ENCODE data around the gene VSTM5. TPM values are rescaled to one million over a fixed set of nuclear protein-coding genes. Genes with fewer than 3 reads are reported as not detected.
"Not testable (repeated sequence)": the region's sequence is repeated elsewhere in the genome, so short reads cannot be mapped to it uniquely, and the experiment has no call there.

The VSTM5 gene
- polyA plus RNA-seq, 3 donors: not detected

DNA sequence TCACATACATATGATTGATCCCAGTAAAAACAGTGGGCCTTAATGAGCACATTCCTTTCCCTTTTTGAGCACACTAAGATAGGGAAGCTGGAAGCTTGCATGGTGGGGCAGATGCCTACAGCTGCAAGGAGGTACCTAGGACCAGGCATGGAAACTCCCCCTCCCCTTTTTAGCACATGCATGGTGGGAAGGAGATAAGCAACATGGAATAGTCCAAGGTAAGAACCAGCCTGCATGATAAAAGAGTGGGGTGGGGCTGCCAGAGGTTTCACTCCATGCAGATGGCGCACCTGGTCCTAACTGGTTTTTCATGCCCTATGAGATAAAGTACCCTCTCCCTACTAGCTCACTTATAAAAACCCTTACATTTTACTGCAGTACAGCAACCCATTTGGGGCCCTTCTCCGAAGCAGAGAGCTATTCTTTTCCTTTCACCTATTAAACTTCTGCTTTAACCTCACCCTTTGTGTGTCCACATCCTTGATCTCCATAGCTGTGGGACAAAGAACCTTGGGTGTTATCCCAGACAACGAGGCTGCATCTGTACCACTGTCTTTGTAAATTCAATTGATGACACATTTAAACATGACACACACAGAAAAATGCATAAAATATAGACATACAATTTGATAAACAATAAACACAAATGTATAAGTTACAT is 40.1 kb upstream of the VSTM5 start:
- H3K27me3 Mint-ChIP-seq (ENCODE audit: low read depth in 3 of 3): peaks cover 7 to 17% (median 12%) of the 10 kb centered on the region in 3 donors
- intact Hi-C loops (cut with micrococcal nuclease): no loop called here
- no peak for DNase-seq
- H3K79me2 ChIP-seq (ENCODE audit: insufficient read depth, low read length): no peaks in the 10 kb centered on the region
- TF ChIP-seq, protein P1, sequence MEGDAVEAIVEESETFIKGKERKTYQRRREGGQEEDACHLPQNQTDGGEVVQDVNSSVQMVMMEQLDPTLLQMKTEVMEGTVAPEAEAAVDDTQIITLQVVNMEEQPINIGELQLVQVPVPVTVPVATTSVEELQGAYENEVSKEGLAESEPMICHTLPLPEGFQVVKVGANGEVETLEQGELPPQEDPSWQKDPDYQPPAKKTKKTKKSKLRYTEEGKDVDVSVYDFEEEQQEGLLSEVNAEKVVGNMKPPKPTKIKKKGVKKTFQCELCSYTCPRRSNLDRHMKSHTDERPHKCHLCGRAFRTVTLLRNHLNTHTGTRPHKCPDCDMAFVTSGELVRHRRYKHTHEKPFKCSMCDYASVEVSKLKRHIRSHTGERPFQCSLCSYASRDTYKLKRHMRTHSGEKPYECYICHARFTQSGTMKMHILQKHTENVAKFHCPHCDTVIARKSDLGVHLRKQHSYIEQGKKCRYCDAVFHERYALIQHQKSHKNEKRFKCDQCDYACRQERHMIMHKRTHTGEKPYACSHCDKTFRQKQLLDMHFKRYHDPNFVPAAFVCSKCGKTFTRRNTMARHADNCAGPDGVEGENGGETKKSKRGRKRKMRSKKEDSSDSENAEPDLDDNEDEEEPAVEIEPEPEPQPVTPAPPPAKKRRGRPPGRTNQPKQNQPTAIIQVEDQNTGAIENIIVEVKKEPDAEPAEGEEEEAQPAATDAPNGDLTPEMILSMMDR (IDR thresholded peaks at IDR 0.05): no peak
- no peak overlapping the region for H3K4me3 ChIP-seq (replicated peaks in 1 of 3; ENCODE audit: low read depth in 2 of 3, low read length in 3 of 3)
- H3K9ac ChIP-seq (ENCODE audit: insufficient read depth, low read length, poor library complexity, severe bottlenecking): no peak overlapping the region
- peaks cover 0 to 3% of the 10 kb centered on the region in 2 donors for H3K27me3 ChIP-seq (ENCODE audit: control insufficient read depth in 2 of 2, insufficient read depth in 2 of 2, low read length in 2 of 2)
- no peaks in the 10 kb centered on the region for H3K36me3 ChIP-seq (replicated peaks in 1 of 2; ENCODE audit: control insufficient read depth in 1 of 2, insufficient read depth in 2 of 2, low read length in 2 of 2)
- WGBS (ENCODE audit: insufficient coverage): 94% methylated on average over 2 of the region's 3 CpGs
- H3K9me3 Mint-ChIP-seq: peaks cover 0 to 10% (median 6%) of the 10 kb centered on the region in 7 donors
- no peaks in the 10 kb centered on the region for H4K20me1 ChIP-seq (ENCODE audit: insufficient read depth, low read length)
- H3K4me1 ChIP-seq (ENCODE audit: control insufficient read depth in 1 of 2, insufficient read depth in 2 of 2, low read length in 2 of 2): no peaks in the 10 kb centered on the region
- no peaks in the 10 kb centered on the region for H3K9me3 ChIP-seq (replicated peaks in 1 of 2; ENCODE audit: control insufficient read depth in 1 of 2, insufficient read depth in 1 of 2, low read length in 2 of 2)
- no peaks in the 10 kb centered on the region for H3K36me3 Mint-ChIP-seq
- no peak overlapping the region for H3K27ac ChIP-seq (ENCODE audit: low read depth in 1 of 2, low read length in 2 of 2)
- no peak overlapping the region for H2AFZ ChIP-seq (ENCODE audit: insufficient read depth, low read depth, low read length, poor library complexity, severe bottlenecking)
- H3K4me1 Mint-ChIP-seq: no peaks in the 10 kb centered on the region
- H3K4me2 ChIP-seq (replicated peaks; ENCODE audit: extremely low read depth, low read length, poor library complexity, severe bottlenecking): no peak overlapping the region
- no peak overlapping the region for H3K27ac Mint-ChIP-seq
- H3K4me3 Mint-ChIP-seq: no peak overlapping the region

DNA sequence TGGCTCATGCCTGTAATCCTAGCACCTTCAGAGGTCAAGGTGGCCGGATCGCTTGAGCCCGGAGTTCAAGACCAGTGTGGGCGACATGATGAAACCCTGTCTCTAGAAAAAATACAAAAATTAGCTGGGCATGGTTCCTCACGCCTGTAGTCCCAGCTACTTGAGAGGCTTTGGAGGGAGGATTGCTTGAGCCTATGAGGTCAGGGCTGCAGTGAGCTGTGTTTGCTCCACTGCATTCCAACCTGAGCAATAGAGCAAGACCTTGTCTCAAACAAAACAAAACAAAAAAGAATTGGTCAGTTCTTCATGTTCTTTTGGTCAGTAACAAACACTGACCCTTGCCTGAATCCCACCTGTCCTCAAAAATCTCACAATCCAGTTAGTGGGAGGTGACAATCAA is 36.7 kb upstream of the VSTM5 start:
- intact Hi-C loops (cut with micrococcal nuclease): no loop called here
- no peak overlapping the region for H3K4me2 ChIP-seq (replicated peaks; ENCODE audit: extremely low read depth, low read length, poor library complexity, severe bottlenecking)
- TF ChIP-seq, protein P1 (IDR thresholded peaks at IDR 0.05): no peak
- H3K4me1 ChIP-seq (ENCODE audit: control insufficient read depth in 1 of 2, insufficient read depth in 2 of 2, low read length in 2 of 2): no peaks in the 10 kb centered on the region
- no peak for DNase-seq
- H3K79me2 ChIP-seq (ENCODE audit: insufficient read depth, low read length): no peaks in the 10 kb centered on the region
- peaks cover 5 to 7% of the 10 kb centered on the region in 2 donors for H3K9me3 ChIP-seq (replicated peaks in 1 of 2; ENCODE audit: control insufficient read depth in 1 of 2, insufficient read depth in 1 of 2, low read length in 2 of 2)
- no peaks in the 10 kb centered on the region for H3K27me3 ChIP-seq (ENCODE audit: control insufficient read depth in 2 of 2, insufficient read depth in 2 of 2, low read length in 2 of 2)
- H3K36me3 ChIP-seq (replicated peaks in 1 of 2; ENCODE audit: control insufficient read depth in 1 of 2, insufficient read depth in 2 of 2, low read length in 2 of 2): no peaks in the 10 kb centered on the region
- H2AFZ ChIP-seq (ENCODE audit: insufficient read depth, low read depth, low read length, poor library complexity, severe bottlenecking): no peak overlapping the region
- no peak overlapping the region for H3K27ac ChIP-seq (ENCODE audit: low read depth in 1 of 2, low read length in 2 of 2)
- no peaks in the 10 kb centered on the region for H3K4me1 Mint-ChIP-seq
- peaks cover 2 to 17% (median 12%) of the 10 kb centered on the region in 7 donors for H3K9me3 Mint-ChIP-seq
- no peak overlapping the region for H3K27ac Mint-ChIP-seq
- peaks cover 4 to 8% (median 5%) of the 10 kb centered on the region in 3 donors for H3K27me3 Mint-ChIP-seq (ENCODE audit: low read depth in 3 of 3)
- no peak overlapping the region for H3K4me3 Mint-ChIP-seq
- no peaks in the 10 kb centered on the region for H4K20me1 ChIP-seq (ENCODE audit: insufficient read depth, low read length)
- H3K9ac ChIP-seq (ENCODE audit: insufficient read depth, low read length, poor library complexity, severe bottlenecking): no peak overlapping the region
- H3K4me3 ChIP-seq (replicated peaks in 1 of 3; ENCODE audit: low read depth in 2 of 3, low read length in 3 of 3): no peak overlapping the region
- H3K36me3 Mint-ChIP-seq: no peaks in the 10 kb centered on the region
- 100% methylated on average over 4 of the region's 5 CpGs for WGBS (ENCODE audit: insufficient coverage)

DNA sequence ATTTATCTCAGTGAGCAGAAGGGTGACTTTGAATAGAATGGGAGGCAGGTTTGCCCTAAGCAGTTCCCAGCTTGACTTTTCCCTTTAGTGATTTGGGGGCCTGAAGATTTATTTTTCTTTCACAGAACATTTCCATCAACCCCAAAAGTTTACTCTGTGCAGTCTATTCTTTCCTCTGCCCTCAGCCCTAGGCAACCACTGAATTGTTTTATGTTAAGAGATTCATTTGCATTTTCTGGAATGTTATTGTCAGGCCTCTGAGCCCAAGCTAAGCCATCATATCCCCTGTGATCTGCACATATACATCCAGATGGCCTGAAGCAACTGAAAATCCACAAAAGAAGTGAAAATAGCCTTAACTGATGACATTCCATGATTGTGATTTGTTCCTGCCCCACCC is 28.7 kb upstream of the VSTM5 start:
- H3K79me2 ChIP-seq (ENCODE audit: insufficient read depth, low read length); H3K4me1 Mint-ChIP-seq; H3K27ac ChIP-seq (ENCODE audit: low read depth in 1 of 2, low read length in 2 of 2); H3K4me2 ChIP-seq (replicated peaks; ENCODE audit: extremely low read depth, low read length, poor library complexity, severe bottlenecking); H2AFZ ChIP-seq (ENCODE audit: insufficient read depth, low read depth, low read length, poor library complexity, severe bottlenecking); H3K27ac Mint-ChIP-seq; H3K4me3 Mint-ChIP-seq; H3K36me3 ChIP-seq (replicated peaks in 1 of 2; ENCODE audit: control insufficient read depth in 1 of 2, insufficient read depth in 2 of 2, low read length in 2 of 2); intact Hi-C loops (cut with micrococcal nuclease); H3K9ac ChIP-seq (ENCODE audit: insufficient read depth, low read length, poor library complexity, severe bottlenecking); H4K20me1 ChIP-seq (ENCODE audit: insufficient read depth, low read length); DNase-seq; H3K36me3 Mint-ChIP-seq; H3K27me3 ChIP-seq (ENCODE audit: control insufficient read depth in 2 of 2, insufficient read depth in 2 of 2, low read length in 2 of 2); H3K4me3 ChIP-seq (replicated peaks in 1 of 3; ENCODE audit: low read depth in 2 of 3, low read length in 3 of 3); H3K4me1 ChIP-seq (ENCODE audit: control insufficient read depth in 1 of 2, insufficient read depth in 2 of 2, low read length in 2 of 2); H3K27me3 Mint-ChIP-seq (ENCODE audit: low read depth in 3 of 3): not testable (repeated sequence)
- H3K9me3 ChIP-seq (replicated peaks in 1 of 2; ENCODE audit: control insufficient read depth in 1 of 2, insufficient read depth in 1 of 2, low read length in 2 of 2): peaks cover 8 to 22% of the 10 kb centered on the region in 2 donors
- peaks cover 3 to 18% (median 10%) of the 10 kb centered on the region in 7 donors for H3K9me3 Mint-ChIP-seq
